HEK293 (cell line): ENCODE measurements around the gene AGR2.

Experiments
- CTCF ChIA-PET: fragments of 350-600 bp; formaldehyde crosslinking; extraction: SDS; loops from one replicate; lab custom pipeline; 2021; ENCODE audit warnings: antibody characterized with exemption; lab: Yijun Ruan, JAX
- POLR2A ChIA-PET: fragments of 300-600 bp; formaldehyde crosslinking; extraction: SDS; loops from one replicate; lab custom pipeline; 2020; ENCODE audit warnings: antibody characterized with exemption, inconsistent platforms; lab: Yijun Ruan, JAX
- H3K27ac ChIP-seq: fragments of 200-500 bp; sonication (Bioruptor generic); 2 replicates; pipeline ENCODE4 v1.5.1; 2014; ENCODE audit warnings: low read depth, low read length, control low read depth, inconsistent platforms; ENCODE audit errors: extremely low read depth
- H3K36me3 ChIP-seq, 2 experiments: fragments of 200-500 bp in 1 of 2; sonication (Bioruptor generic) in 1 of 2; 1 replicate in 1 of 2; 2 replicates in 1 of 2; pipeline ENCODE4 v1.5.1; 2014 to 2017; ENCODE audit warnings: inconsistent platforms in 2 of 2, low read length in 2 of 2; ENCODE audit not compliant: control insufficient read depth in 2 of 2, insufficient read depth in 1 of 2
- H3K4me1 ChIP-seq: fragments of 200-500 bp; sonication (Bioruptor generic); 2 replicates; pipeline ENCODE4 v1.5.1; 2014; ENCODE audit warnings: mild to moderate bottlenecking, low read length, inconsistent platforms; ENCODE audit not compliant: control insufficient read depth, insufficient read depth
- H3K4me3 ChIP-seq: 2 replicates; pipeline ENCODE4 v1.5.1; 2011; ENCODE audit warnings: low read depth, mild to moderate bottlenecking, control low read depth, low read length, moderate library complexity
- H3K9me3 ChIP-seq: fragments of 200-500 bp; sonication (Bioruptor generic); 2 replicates; pipeline ENCODE4 v1.5.1; 2014; ENCODE audit warnings: low read depth, low read length, inconsistent platforms; ENCODE audit not compliant: control insufficient read depth, insufficient read depth
- HOXA7 ChIP-seq: sonication (generic); formaldehyde crosslinking; IDR thresholded peaks from 2 replicates; pipeline ENCODE4 v1.8.1; 2022; ENCODE audit warnings: missing genetic modification reagents, borderline replicate concordance
- HOXD13 ChIP-seq: sonication (generic); formaldehyde crosslinking; IDR thresholded peaks from 2 replicates; pipeline ENCODE4 v1.8.0; 2022; ENCODE audit warnings: missing genetic modification reagents, borderline replicate concordance
- KLF9 ChIP-seq: fragments of 450-650 bp; formaldehyde crosslinking; IDR thresholded peaks from 2 replicates; pipeline ENCODE4 v1.5.1; 2016; ENCODE audit warnings: missing biosample characterization, missing genetic modification characterization, low read depth
- PRDM6 ChIP-seq: fragments of 450-650 bp; formaldehyde crosslinking; IDR thresholded peaks from 2 replicates; pipeline ENCODE4 v1.5.1; 2017; ENCODE audit warnings: missing biosample characterization, missing genetic modification characterization
- SCRT1 ChIP-seq: fragments of 450-650 bp; formaldehyde crosslinking; IDR thresholded peaks from 2 replicates; pipeline ENCODE4 v1.5.1; 2016; ENCODE audit warnings: missing biosample characterization, missing genetic modification characterization, borderline replicate concordance
- ZBTB10 ChIP-seq: fragments of 450-650 bp; formaldehyde crosslinking; IDR thresholded peaks from 2 replicates; pipeline ENCODE4 v1.5.1; 2016; ENCODE audit warnings: missing biosample characterization, missing genetic modification characterization
- ZBTB11 ChIP-seq: fragments of 450-650 bp; formaldehyde crosslinking; conservative IDR thresholded peaks from 2 replicates; pipeline ENCODE4 v1.5.1; 2016; ENCODE audit warnings: low read depth, missing biosample characterization, missing genetic modification characterization
- ZFHX2 ChIP-seq: fragments of 450-650 bp; formaldehyde crosslinking; conservative IDR thresholded peaks from 2 replicates; pipeline ENCODE4 v1.5.1; 2016; ENCODE audit warnings: missing biosample characterization, missing genetic modification characterization
- ZNF114 ChIP-seq: fragments of 450-650 bp; formaldehyde crosslinking; IDR thresholded peaks from 2 replicates; pipeline ENCODE4 v1.5.0; 2017; ENCODE audit warnings: missing biosample characterization, missing genetic modification characterization
- ZNF132 ChIP-seq: fragments of 450-650 bp; formaldehyde crosslinking; IDR thresholded peaks from 2 replicates; pipeline ENCODE4 v1.5.1; 2017; ENCODE audit warnings: missing biosample characterization, missing genetic modification characterization, borderline replicate concordance
- ZNF2 ChIP-seq: fragments of 450-650 bp; formaldehyde crosslinking; IDR thresholded peaks from 2 replicates; pipeline ENCODE4 v1.5.1; 2016; ENCODE audit warnings: missing biosample characterization, missing genetic modification characterization
- ZNF223 ChIP-seq: fragments of 450-650 bp; formaldehyde crosslinking; IDR thresholded peaks from 2 replicates; pipeline ENCODE4 v1.5.1; 2016; ENCODE audit warnings: missing biosample characterization, missing genetic modification characterization
- ZNF23 ChIP-seq: fragments of 450-650 bp; formaldehyde crosslinking; IDR thresholded peaks from 2 replicates; pipeline ENCODE4 v1.5.1; 2016; ENCODE audit warnings: missing biosample characterization, missing genetic modification characterization, borderline replicate concordance
- ZNF394 ChIP-seq: fragments of 450-650 bp; formaldehyde crosslinking; IDR thresholded peaks from 2 replicates; pipeline ENCODE4 v1.5.1; 2016; ENCODE audit warnings: missing biosample characterization, missing genetic modification characterization, mild to moderate bottlenecking, moderate library complexity, borderline replicate concordance
- ZNF423 ChIP-seq: fragments of 450-650 bp; formaldehyde crosslinking; IDR thresholded peaks from 2 replicates; pipeline ENCODE4 v1.5.1; 2016; ENCODE audit warnings: missing biosample characterization, missing genetic modification characterization
- ZNF518A ChIP-seq: fragments of 450-650 bp; formaldehyde crosslinking; conservative IDR thresholded peaks from 2 replicates; pipeline ENCODE4 v1.5.1; 2016; ENCODE audit warnings: low read depth, missing biosample characterization, missing genetic modification characterization
- ZNF585B ChIP-seq: fragments of 450-650 bp; formaldehyde crosslinking; IDR thresholded peaks from 2 replicates; pipeline ENCODE4 v1.5.1; 2016; ENCODE audit warnings: missing biosample characterization, missing genetic modification characterization
- ZNF623 ChIP-seq: fragments of 450-650 bp; formaldehyde crosslinking; IDR thresholded peaks from 2 replicates; pipeline ENCODE4 v1.5.1; 2016; ENCODE audit warnings: missing biosample characterization, missing genetic modification characterization
- ZNF658 ChIP-seq: fragments of 450-650 bp; formaldehyde crosslinking; IDR thresholded peaks from 2 replicates; pipeline ENCODE4; 2016; ENCODE audit warnings: missing biosample characterization, missing genetic modification characterization
- ZNF664 ChIP-seq: fragments of 450-650 bp; formaldehyde crosslinking; IDR thresholded peaks from 2 replicates; pipeline ENCODE4 v1.5.1; 2016; ENCODE audit warnings: missing biosample characterization, missing genetic modification characterization
- ZNF747 ChIP-seq: fragments of 450-650 bp; formaldehyde crosslinking; IDR thresholded peaks from 2 replicates; pipeline ENCODE4 v1.5.1; 2016; ENCODE audit warnings: missing biosample characterization, missing genetic modification characterization
- ZNF76 ChIP-seq: fragments of 450-650 bp; formaldehyde crosslinking; IDR thresholded peaks from 2 replicates; pipeline ENCODE4; 2016; ENCODE audit warnings: low read depth, missing biosample characterization, missing genetic modification characterization, borderline replicate concordance
- ZNF768 ChIP-seq: fragments of 450-650 bp; formaldehyde crosslinking; IDR thresholded peaks from 2 replicates; pipeline ENCODE4 v1.5.1; 2018; ENCODE audit warnings: missing biosample characterization, mild to moderate bottlenecking, missing genetic modification characterization

AGR2 gene

GRCh38 chr7:16785846-16786245, 19.0 kb downstream of the AGR2 start:
- TF ChIP-seq HOXD13 (CRISPR knock-in tag): no peak
- no peak for TF ChIP-seq ZNF114 (tag by site-specific recombination)
- TF ChIP-seq ZNF23 (tag by site-specific recombination): no peak
- TF ChIP-seq ZBTB11 (tag by site-specific recombination): no peak
- no peak for TF ChIP-seq HOXA7 (CRISPR knock-in tag)
- TF ChIP-seq ZNF423 (tag by site-specific recombination): no peak
- no peak for TF ChIP-seq ZNF223
- TF ChIP-seq ZBTB10 (tag by site-specific recombination): no peak
- no peak for TF ChIP-seq ZNF658 (tag by site-specific recombination)
- CTCF ChIA-PET: interaction anchor here (0.6 kb wide), 1 partner anchor 133 kb away, joined by 3 read pairs; no protein-coding TSS in a partner anchor
- no peaks in the 10 kb centered on the region for H3K36me3 ChIP-seq
- POLR2A ChIA-PET: no interaction called here
- no peaks in the 10 kb centered on the region for H3K9me3 ChIP-seq
- no peak overlapping the region for H3K27ac ChIP-seq
- no peaks in the 10 kb centered on the region for H3K4me1 ChIP-seq
- H3K4me3 ChIP-seq: no peak overlapping the region

GRCh38 chr7:16785321-16785720, 19.5 kb downstream of the AGR2 start:
- H3K36me3 ChIP-seq: no peaks in the 10 kb centered on the region
- H3K27ac ChIP-seq: no peak overlapping the region
- no peak overlapping the region for H3K4me3 ChIP-seq
- ChIA-PET CTCF (no interaction called here), POLR2A (no interaction called here)
- no peaks in the 10 kb centered on the region for H3K9me3 ChIP-seq
- H3K4me1 ChIP-seq: no peaks in the 10 kb centered on the region
- TF ChIP-seq HOXA7 (CRISPR knock-in tag) (no peak), ZNF132 (no peak), SCRT1 (tag by site-specific recombination) (no peak), ZNF223 (no peak), ZFHX2 (no peak), ZNF2 (tag by site-specific recombination) (no peak), ZNF394 (tag by site-specific recombination) (no peak), KLF9 (tag by site-specific recombination) (no peak), ZNF585B (tag by site-specific recombination) (no peak), PRDM6 (tag by site-specific recombination) (no peak), ZNF76 (tag by site-specific recombination) (no peak), ZNF623 (tag by site-specific recombination) (no peak), ZNF768 (no peak), ZNF747 (tag by site-specific recombination) (no peak), ZNF518A (tag by site-specific recombination) (no peak), ZNF664 (tag by site-specific recombination) (no peak)
